CD4-positive, alpha-beta T cell (primary cell): Measurements from ENCODE around the gene SDS. TPM values are rescaled to one million over a fixed set of nuclear protein-coding genes. Genes with fewer than 3 reads are reported as not detected.

Experiments used
- ATAC-seq: fragments of 200-7000 bp; cut with Tn5 transposase; one replicate; pipeline ENCODE4 v1.10.0; 2022; ENCODE audit warnings: mild to moderate bottlenecking; ENCODE audit not compliant: poor library complexity
- CTCF ChIA-PET: fragments of 350-600 bp; sonication (Branson Sonifier 250); formaldehyde crosslinking; loops from one replicate; lab custom pipeline; 2021; ENCODE audit warnings: antibody characterized with exemption, inconsistent platforms; lab: Charles Lee
- POLR2A ChIA-PET: fragments of 350-600 bp; sonication (Branson Sonifier 250); formaldehyde crosslinking; loops from one replicate; lab custom pipeline; 2021; ENCODE audit warnings: antibody characterized with exemption, inconsistent platforms; lab: Charles Lee
- DNase-seq, 14 experiments: peaks; one replicate each; pipeline ENCODE4 v3.0.0-alpha.2; 2013 to 2020; ENCODE audit warnings: mixed read lengths in 2 of 14
- H3K27ac ChIP-seq, 2 donors: one replicate each; pipeline versions ENCODE4 v1.5.1 to v1.7.0; 2013; ENCODE audit warnings: low read length in 2 of 2, low read depth in 1 of 2, mild to moderate bottlenecking in 1 of 2
- H3K27me3 ChIP-seq, 2 experiments: 1 replicate in 1 of 2; 2 replicates in 1 of 2; pipeline versions ENCODE4 v1.6.1 to v1.7.0; 2013; ENCODE audit warnings: low read length in 2 of 2, control low read depth in 1 of 2, mild to moderate bottlenecking in 1 of 2, moderate library complexity in 1 of 2; ENCODE audit not compliant: insufficient read depth in 2 of 2, control insufficient read depth in 1 of 2
- H3K36me3 ChIP-seq: one replicate; pipeline ENCODE4 v1.6.1; 2013; ENCODE audit warnings: low read length, control low read depth; ENCODE audit not compliant: insufficient read depth
- H3K4me1 ChIP-seq: one replicate; pipeline ENCODE4 v1.6.1; 2013; ENCODE audit warnings: low read length, control low read depth; ENCODE audit not compliant: insufficient read depth
- H3K4me3 ChIP-seq: one replicate; pipeline ENCODE4 v1.5.1; 2013; ENCODE audit warnings: mild to moderate bottlenecking, low read length, moderate library complexity
- H3K9me3 ChIP-seq, 2 experiments: 1 replicate in 1 of 2; 2 replicates in 1 of 2; pipeline versions ENCODE4 v1.6.1 to v1.7.0; 2013; ENCODE audit warnings: low read length in 2 of 2, mild to moderate bottlenecking in 2 of 2, control low read depth in 1 of 2, moderate library complexity in 1 of 2; ENCODE audit not compliant: control insufficient read depth in 1 of 2, insufficient read depth in 1 of 2
- H3K27ac Mint-ChIP-seq: one replicate; pipeline ENCODE4 v1.8.0; 2020; ENCODE audit warnings: mixed read lengths
- H3K27me3 Mint-ChIP-seq: one replicate; pipeline ENCODE4 v1.8.0; 2021; ENCODE audit warnings: mixed read lengths
- H3K36me3 Mint-ChIP-seq: one replicate; pipeline ENCODE4 v1.8.0; 2021; ENCODE audit warnings: low read depth, mixed read lengths
- H3K4me1 Mint-ChIP-seq: one replicate; pipeline ENCODE4 v1.8.0; 2021; ENCODE audit warnings: low read depth, mixed read lengths
- H3K4me3 Mint-ChIP-seq: one replicate; pipeline ENCODE4 v1.8.0; 2020; ENCODE audit warnings: mild to moderate bottlenecking, mixed read lengths
- H3K9me3 Mint-ChIP-seq: one replicate; pipeline ENCODE4 v1.8.0; 2020; ENCODE audit warnings: mixed read lengths
- intact Hi-C, 2 experiments: fragments of 100-400 bp; cut with DNase I in 1 of 2; cut with micrococcal nuclease in 1 of 2; formaldehyde crosslinking; loops; one replicate each; pipeline versions ENCODE4 v1.15.1 to v1.9.0; 2023 to 2025; cut with DNase I, micrococcal nuclease
- total RNA-seq, 174 experiments: library from RNA in 2 of 174; stranded (reverse) in 2 of 174; gene quantifications; one replicate each; pipeline ENCODE4 v1.2.3 and lab custom pipeline; 2021 to 2026
- TF ChIP-seq, protein P1 (sequence below): fragments of 200-600 bp; IDR thresholded peaks from one replicate; pipeline ENCODE4 v1.8.0; 2022; ENCODE audit warnings: antibody characterized with exemption, mild to moderate bottlenecking

SDS gene
- total RNA-seq, 2 experiments from 2014 or later: not detected

DNA sequence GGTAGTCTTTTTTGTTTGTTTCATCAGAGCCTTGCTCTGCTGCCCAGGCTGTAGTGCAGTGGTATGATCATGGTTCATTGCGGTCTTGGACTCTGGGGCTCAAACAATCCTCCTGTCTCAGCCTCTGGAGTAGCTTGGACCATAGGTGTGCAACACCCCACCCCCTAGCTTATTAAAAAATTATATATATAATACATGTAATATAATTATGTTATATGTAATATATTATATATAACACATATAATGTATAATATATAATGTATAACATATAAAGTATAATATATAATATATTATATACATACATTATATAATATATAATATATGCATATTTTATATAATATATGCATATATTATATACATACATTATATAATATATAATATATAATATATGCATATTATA lies 46.2 kb upstream of the SDS start:
- Histone ChIP-seq H3K9me3 (peaks cover 0 to 4% of the 10 kb centered on the region in 2 experiments), H3K4me1 (no peaks in the 10 kb centered on the region), H3K36me3 (no peaks in the 10 kb centered on the region), H3K27ac (no peak overlapping the region), H3K27me3 (peaks cover 4 to 5% of the 10 kb centered on the region in 2 experiments), H3K4me3 (no peak overlapping the region)
- intact Hi-C loops: no loop called here
- ChIA-PET POLR2A (no interaction called here), CTCF (no interaction called here)
- no peak for DNase-seq
- Mint-ChIP-seq H3K9me3 (peaks cover 3% of the 10 kb centered on the region), H3K27ac (no peak overlapping the region), H3K27me3 (peaks cover 26% of the 10 kb centered on the region), H3K4me1 (no peaks in the 10 kb centered on the region), H3K36me3 (no peaks in the 10 kb centered on the region), H3K4me3 (no peak overlapping the region)
- TF ChIP-seq, protein P1, sequence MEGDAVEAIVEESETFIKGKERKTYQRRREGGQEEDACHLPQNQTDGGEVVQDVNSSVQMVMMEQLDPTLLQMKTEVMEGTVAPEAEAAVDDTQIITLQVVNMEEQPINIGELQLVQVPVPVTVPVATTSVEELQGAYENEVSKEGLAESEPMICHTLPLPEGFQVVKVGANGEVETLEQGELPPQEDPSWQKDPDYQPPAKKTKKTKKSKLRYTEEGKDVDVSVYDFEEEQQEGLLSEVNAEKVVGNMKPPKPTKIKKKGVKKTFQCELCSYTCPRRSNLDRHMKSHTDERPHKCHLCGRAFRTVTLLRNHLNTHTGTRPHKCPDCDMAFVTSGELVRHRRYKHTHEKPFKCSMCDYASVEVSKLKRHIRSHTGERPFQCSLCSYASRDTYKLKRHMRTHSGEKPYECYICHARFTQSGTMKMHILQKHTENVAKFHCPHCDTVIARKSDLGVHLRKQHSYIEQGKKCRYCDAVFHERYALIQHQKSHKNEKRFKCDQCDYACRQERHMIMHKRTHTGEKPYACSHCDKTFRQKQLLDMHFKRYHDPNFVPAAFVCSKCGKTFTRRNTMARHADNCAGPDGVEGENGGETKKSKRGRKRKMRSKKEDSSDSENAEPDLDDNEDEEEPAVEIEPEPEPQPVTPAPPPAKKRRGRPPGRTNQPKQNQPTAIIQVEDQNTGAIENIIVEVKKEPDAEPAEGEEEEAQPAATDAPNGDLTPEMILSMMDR: no peak
- ATAC-seq: no peak

DNA sequence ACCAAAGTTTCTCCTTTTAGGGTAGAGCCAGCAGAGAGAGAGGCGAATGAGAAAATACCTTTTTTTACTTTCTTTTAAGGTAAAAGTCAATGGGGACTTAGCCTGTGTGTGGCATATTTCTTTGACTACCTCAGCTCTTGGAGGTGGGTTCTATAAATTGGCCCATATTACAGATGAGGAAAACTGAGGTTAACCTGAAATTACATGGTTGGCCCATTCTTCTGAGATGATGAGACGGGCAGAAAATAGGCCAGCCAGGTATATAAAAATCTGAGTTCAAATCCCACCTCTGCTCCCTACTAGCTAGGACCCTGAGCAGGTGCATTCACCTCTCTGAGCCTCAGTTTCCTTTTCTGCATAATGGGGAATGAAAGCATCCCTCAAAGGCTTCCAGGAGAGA lies 45.6 kb upstream of the SDS start:
- TF ChIP-seq, protein P1: no peak
- peaks cover 3% of the 10 kb centered on the region for H3K9me3 Mint-ChIP-seq
- Histone ChIP-seq H3K9me3 (peaks cover 0 to 4% of the 10 kb centered on the region in 2 experiments), H3K4me1 (no peaks in the 10 kb centered on the region), H3K4me3 (no peak overlapping the region), H3K27ac (no peak overlapping the region), H3K36me3 (no peaks in the 10 kb centered on the region), H3K27me3 (peaks cover 4 to 5% of the 10 kb centered on the region in 2 experiments)
- H3K4me1 Mint-ChIP-seq: no peaks in the 10 kb centered on the region
- ChIA-PET CTCF (no interaction called here), POLR2A (no interaction called here)
- H3K36me3 Mint-ChIP-seq: no peaks in the 10 kb centered on the region
- no peak overlapping the region for H3K4me3 Mint-ChIP-seq
- H3K27ac Mint-ChIP-seq: no peak overlapping the region
- H3K27me3 Mint-ChIP-seq: peaks cover 27% of the 10 kb centered on the region
- no peak for ATAC-seq
- intact Hi-C loops: no loop called here
- DNase-seq: no peak

DNA sequence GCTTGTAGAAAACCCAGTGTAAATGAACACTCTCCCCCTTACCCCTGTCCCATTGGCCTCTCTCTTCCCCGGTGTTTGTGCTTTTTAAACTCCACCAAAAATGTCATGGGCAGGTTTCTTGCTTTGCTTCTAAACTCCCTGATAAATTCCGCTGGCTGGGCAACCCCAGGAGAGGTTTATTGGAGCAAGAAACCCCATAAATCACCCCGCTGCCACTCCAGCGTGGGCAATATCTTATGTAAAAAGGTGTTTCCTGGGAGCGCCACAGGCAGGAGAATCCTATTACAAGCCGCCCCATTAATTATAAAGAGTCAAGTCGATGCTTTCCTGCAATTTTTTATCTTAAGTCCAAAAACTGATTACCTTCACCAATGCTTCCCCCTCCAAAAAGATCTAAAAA lies 45.2 kb upstream of the SDS start:
- intact Hi-C loops: no loop called here
- ATAC-seq (no peak), DNase-seq (no peak)
- Mint-ChIP-seq H3K4me3 (no peak overlapping the region), H3K27me3 (peaks cover 27% of the 10 kb centered on the region), H3K4me1 (no peaks in the 10 kb centered on the region), H3K36me3 (no peaks in the 10 kb centered on the region), H3K27ac (no peak overlapping the region), H3K9me3 (peaks cover 3% of the 10 kb centered on the region)
- ChIA-PET CTCF (no interaction called here), POLR2A (no interaction called here)
- Histone ChIP-seq H3K36me3 (no peaks in the 10 kb centered on the region), H3K27me3 (peaks cover 4 to 5% of the 10 kb centered on the region in 2 experiments), H3K27ac (no peak overlapping the region), H3K4me1 (no peaks in the 10 kb centered on the region), H3K9me3 (peaks cover 0 to 4% of the 10 kb centered on the region in 2 experiments), H3K4me3 (no peak overlapping the region)
- TF ChIP-seq, protein P1: no peak
